HepG2 (cell line): Measurements from ENCODE around the gene GIPC2.

Experiments
- KLF13 ChIP-seq: sonication (generic); formaldehyde crosslinking; IDR thresholded peaks from 2 replicates; pipeline ENCODE4 v1.4.0; 2020; ENCODE audit warnings: mild to moderate bottlenecking, missing genetic modification reagents
- MYC ChIP-seq: sonication (generic); formaldehyde crosslinking; IDR thresholded peaks from 2 replicates; pipeline ENCODE4 v1.9.0; 2021; ENCODE audit warnings: missing genetic modification reagents, borderline replicate concordance
- TARDBP ChIP-seq: sonication (generic); formaldehyde crosslinking; IDR thresholded peaks from 2 replicates; pipeline ENCODE4 v1.8.0; 2022; ENCODE audit warnings: mild to moderate bottlenecking, missing genetic modification reagents
- TF ChIP-seq, protein P1 (sequence below): sonication (generic); formaldehyde crosslinking; IDR thresholded peaks from 2 replicates; pipeline ENCODE4 v1.4.0; 2020; ENCODE audit warnings: missing genetic modification reagents
- TF ChIP-seq, protein P2 (sequence below): sonication (generic); formaldehyde crosslinking; IDR thresholded peaks from 2 replicates; pipeline ENCODE4 v1.8.1; 2023; ENCODE audit warnings: mild to moderate bottlenecking, moderate library complexity, missing genetic modification reagents
- TF ChIP-seq, protein P3 (sequence below): sonication (generic); formaldehyde crosslinking; IDR thresholded peaks from 2 replicates; pipeline ENCODE4 v1.4.0; 2020; ENCODE audit warnings: missing genetic modification reagents, borderline replicate concordance

DNA sequence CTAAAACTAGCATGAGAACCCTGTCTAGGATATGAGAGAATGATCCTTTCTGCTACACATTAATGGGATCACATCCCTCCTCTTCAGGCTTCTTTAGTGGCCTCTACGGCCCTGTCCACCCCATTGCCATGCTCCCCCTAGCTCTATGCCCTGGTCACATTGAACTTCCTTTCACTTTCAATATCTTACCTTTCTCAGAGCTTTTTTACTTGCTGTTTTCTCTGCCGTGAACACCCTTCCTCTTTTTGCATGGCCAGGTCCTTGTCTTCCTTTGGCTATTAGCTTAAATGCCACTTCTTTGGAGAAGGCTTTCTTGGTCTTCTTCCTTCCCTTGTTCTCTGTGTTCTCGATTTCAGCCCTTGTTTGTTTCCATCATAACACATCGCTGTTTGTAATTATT, 97.4 kb downstream of the GIPC2 start:
- TF ChIP-seq, protein P1, sequence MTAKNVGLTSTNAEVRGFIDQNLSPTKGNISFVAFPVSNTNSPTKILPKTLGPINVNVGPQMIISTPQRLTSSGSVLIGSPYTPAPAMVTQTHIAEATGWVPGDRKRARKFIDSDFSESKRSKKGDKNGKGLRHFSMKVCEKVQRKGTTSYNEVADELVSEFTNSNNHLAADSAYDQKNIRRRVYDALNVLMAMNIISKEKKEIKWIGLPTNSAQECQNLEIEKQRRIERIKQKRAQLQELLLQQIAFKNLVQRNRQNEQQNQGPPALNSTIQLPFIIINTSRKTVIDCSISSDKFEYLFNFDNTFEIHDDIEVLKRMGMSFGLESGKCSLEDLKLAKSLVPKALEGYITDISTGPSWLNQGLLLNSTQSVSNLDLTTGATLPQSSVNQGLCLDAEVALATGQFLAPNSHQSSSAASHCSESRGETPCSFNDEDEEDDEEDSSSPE (CRISPR knock-in tag) = no peak
- TF ChIP-seq TARDBP (CRISPR knock-in tag) = no peak
- no peak for TF ChIP-seq KLF13 (CRISPR knock-in tag)
- TF ChIP-seq, protein P2, sequence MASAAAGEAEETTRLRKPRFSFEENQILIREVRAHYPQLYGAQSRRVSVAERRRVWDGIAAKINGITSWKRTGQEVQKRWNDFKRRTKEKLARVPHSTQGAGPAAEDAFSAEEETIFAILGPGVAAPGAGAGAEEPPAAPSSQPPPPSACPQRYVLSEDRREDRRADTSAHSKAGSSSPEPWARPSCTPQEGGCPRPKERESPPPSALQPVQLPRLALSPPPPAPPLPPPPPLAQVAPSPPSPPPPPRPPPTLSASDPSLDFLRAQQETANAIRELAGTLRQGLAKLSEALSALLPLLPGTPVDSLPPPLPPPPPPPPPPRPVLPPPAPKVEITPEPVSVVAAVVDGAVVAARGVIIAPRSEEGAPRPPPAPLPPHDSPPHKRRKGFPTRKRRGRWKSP (CRISPR knock-in tag) = no peak
- TF ChIP-seq, protein P3, sequence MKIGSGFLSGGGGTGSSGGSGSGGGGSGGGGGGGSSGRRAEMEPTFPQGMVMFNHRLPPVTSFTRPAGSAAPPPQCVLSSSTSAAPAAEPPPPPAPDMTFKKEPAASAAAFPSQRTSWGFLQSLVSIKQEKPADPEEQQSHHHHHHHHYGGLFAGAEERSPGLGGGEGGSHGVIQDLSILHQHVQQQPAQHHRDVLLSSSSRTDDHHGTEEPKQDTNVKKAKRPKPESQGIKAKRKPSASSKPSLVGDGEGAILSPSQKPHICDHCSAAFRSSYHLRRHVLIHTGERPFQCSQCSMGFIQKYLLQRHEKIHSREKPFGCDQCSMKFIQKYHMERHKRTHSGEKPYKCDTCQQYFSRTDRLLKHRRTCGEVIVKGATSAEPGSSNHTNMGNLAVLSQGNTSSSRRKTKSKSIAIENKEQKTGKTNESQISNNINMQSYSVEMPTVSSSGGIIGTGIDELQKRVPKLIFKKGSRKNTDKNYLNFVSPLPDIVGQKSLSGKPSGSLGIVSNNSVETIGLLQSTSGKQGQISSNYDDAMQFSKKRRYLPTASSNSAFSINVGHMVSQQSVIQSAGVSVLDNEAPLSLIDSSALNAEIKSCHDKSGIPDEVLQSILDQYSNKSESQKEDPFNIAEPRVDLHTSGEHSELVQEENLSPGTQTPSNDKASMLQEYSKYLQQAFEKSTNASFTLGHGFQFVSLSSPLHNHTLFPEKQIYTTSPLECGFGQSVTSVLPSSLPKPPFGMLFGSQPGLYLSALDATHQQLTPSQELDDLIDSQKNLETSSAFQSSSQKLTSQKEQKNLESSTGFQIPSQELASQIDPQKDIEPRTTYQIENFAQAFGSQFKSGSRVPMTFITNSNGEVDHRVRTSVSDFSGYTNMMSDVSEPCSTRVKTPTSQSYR (CRISPR knock-in tag) = no peak
- TF ChIP-seq MYC (CRISPR knock-in tag) = no peak
